Glutamatergic neuron (in vitro differentiated cells): ENCODE measurements around the gene BEAN1. TPM values are rescaled to one million over a fixed set of nuclear protein-coding genes. Genes with fewer than 3 reads are reported as not detected.

ENCODE experiments used
- DNase-seq: peaks from one replicate; pipeline ENCODE4 v3.0.0; 2022
- H3K27ac Mint-ChIP-seq: one replicate; pipeline ENCODE4 v1.8.0; 2020; ENCODE audit warnings: mild to moderate bottlenecking, mixed read lengths, inconsistent platforms; ENCODE audit not compliant: unreplicated experiment
- H3K27me3 Mint-ChIP-seq: one replicate; pipeline ENCODE4 v1.8.0; 2020; ENCODE audit warnings: mild to moderate bottlenecking, moderate library complexity, mixed read lengths, inconsistent platforms; ENCODE audit not compliant: unreplicated experiment
- H3K36me3 Mint-ChIP-seq: one replicate; pipeline ENCODE4 v1.8.0; 2020; ENCODE audit warnings: mild to moderate bottlenecking, mixed read lengths, inconsistent platforms; ENCODE audit not compliant: unreplicated experiment
- H3K4me1 Mint-ChIP-seq: one replicate; pipeline ENCODE4 v1.8.0; 2020; ENCODE audit warnings: mild to moderate bottlenecking, low read depth, mixed read lengths, inconsistent platforms; ENCODE audit not compliant: unreplicated experiment
- H3K4me3 Mint-ChIP-seq: one replicate; pipeline ENCODE4 v1.8.0; 2020; ENCODE audit warnings: mild to moderate bottlenecking, mixed read lengths, inconsistent platforms; ENCODE audit not compliant: unreplicated experiment
- H3K9me3 Mint-ChIP-seq: one replicate; pipeline ENCODE4 v1.8.0; 2020; ENCODE audit warnings: mild to moderate bottlenecking, moderate library complexity, mixed read lengths, inconsistent platforms; ENCODE audit not compliant: unreplicated experiment
- CTCF ChIP-seq: fragments of 200-600 bp; sonication (generic); IDR thresholded peaks from one replicate; pipeline ENCODE4 v1.5.0; 2021; ENCODE audit not compliant: partially characterized antibody, unreplicated experiment
- total RNA-seq: library from RNA; stranded (reverse); fragmentation: NEBNext Ultra II Directional; extraction: Animal tissue kit (Norgen Biotek cat#: 25700); gene quantifications from one replicate; pipeline ENCODE4 v1.2.1, GENCODE V29; 2021; ENCODE audit not compliant: unreplicated experiment

BEAN1 gene
- total RNA-seq, 1 donor from 2014 or later, result 1.8 TPM

GRCh38 chr16:66489818-66490217 is 62.7 kb downstream of the BEAN1 start:
- Mint-ChIP-seq H3K27me3 (peaks cover 5% of the 10 kb centered on the region), H3K4me1 (no peaks in the 10 kb centered on the region), H3K36me3 (no peaks in the 10 kb centered on the region), H3K9me3 (peaks cover 4% of the 10 kb centered on the region), H3K4me3 (no peak overlapping the region), H3K27ac (no peak overlapping the region)
- no peak for TF ChIP-seq CTCF
- DNase-seq, result no peak

GRCh38 chr16:66490774-66491715 is 64.0 kb downstream of the BEAN1 start:
- no peaks in the 10 kb centered on the region for H3K36me3 Mint-ChIP-seq
- H3K27me3 Mint-ChIP-seq, result peaks cover 6% of the 10 kb centered on the region
- H3K27ac Mint-ChIP-seq, result no peak overlapping the region
- H3K9me3 Mint-ChIP-seq, result peaks cover 8% of the 10 kb centered on the region
- TF ChIP-seq CTCF, result no peak
- DNase-seq, result no peak
- H3K4me3 Mint-ChIP-seq, result no peak overlapping the region
- H3K4me1 Mint-ChIP-seq, result no peaks in the 10 kb centered on the region

- H3K9me3 Mint-ChIP-seq, result peaks cover 8% of the 10 kb centered on the region
- H3K27ac Mint-ChIP-seq, result no peak overlapping the region
- H3K36me3 Mint-ChIP-seq, result no peaks in the 10 kb centered on the region
- DNase-seq, result no peak
- H3K4me1 Mint-ChIP-seq, result no peaks in the 10 kb centered on the region
- H3K4me3 Mint-ChIP-seq, result no peak overlapping the region
- H3K27me3 Mint-ChIP-seq, result peaks cover 7% of the 10 kb centered on the region
- TF ChIP-seq CTCF, result no peak
Measured at GRCh38 chr16:66491716-66492064, 64.6 kb downstream of the BEAN1 start.

- no peaks in the 10 kb centered on the region for H3K4me1 Mint-ChIP-seq
- peaks cover 8% of the 10 kb centered on the region for H3K9me3 Mint-ChIP-seq
- no peak overlapping the region for H3K4me3 Mint-ChIP-seq
- H3K27ac Mint-ChIP-seq, result no peak overlapping the region
- TF ChIP-seq CTCF, result no peak
- no peaks in the 10 kb centered on the region for H3K36me3 Mint-ChIP-seq
- no peak for DNase-seq
- H3K27me3 Mint-ChIP-seq, result peaks cover 6% of the 10 kb centered on the region
Measured at GRCh38 chr16:66493490-66494401, 66.7 kb downstream of the BEAN1 start.
